RWPE1 (cell line): Measurements from ENCODE around the gene STK32C.

Source experiments
- CTCF ChIA-PET: fragments of 350-600 bp; sonication (Branson Sonifier 250); formaldehyde crosslinking; extraction: SDS; loops from one replicate; lab custom pipeline; 2021; lab: Yijun Ruan, JAX
- POLR2A ChIA-PET: fragments of 400-600 bp; formaldehyde crosslinking; extraction: SDS; loops from one replicate; lab custom pipeline; 2020; ENCODE audit warnings: antibody characterized with exemption; ENCODE audit not compliant: low non-redundant PET; lab: Yijun Ruan, JAX
- DNase-seq: peaks from one replicate; pipeline ENCODE4 v3.0.0; 2012; ENCODE audit warnings: low spot score
- H3K27ac ChIP-seq: fragments of 450-650 bp; 2 replicates; pipeline ENCODE4 v1.5.1; 2017
- CTCF ChIP-seq: fragments of 450-650 bp; conservative IDR thresholded peaks from 2 replicates; pipeline ENCODE4 v1.5.1; 2017; ENCODE audit warnings: low read depth, mild to moderate bottlenecking

STK32C gene

GRCh38 chr10:132347931-132348267 is 40.1 kb upstream of the STK32C start:
- H3K27ac ChIP-seq: no peak overlapping the region
- CTCF ChIA-PET: interaction anchor here (1.1 kb wide), 1 partner anchor 13 kb away, joined by 3 read pairs; no protein-coding TSS in a partner anchor
- POLR2A ChIA-PET: no interaction called here
- no peak for DNase-seq
- no peak for TF ChIP-seq CTCF

- no peak overlapping the region for H3K27ac ChIP-seq
- no peak for DNase-seq
- ChIA-PET CTCF (interaction anchor here (1.1 kb wide), 1 partner anchor 14 kb away, joined by 3 read pairs; no protein-coding TSS in a partner anchor), POLR2A (no interaction called here)
- no peak for TF ChIP-seq CTCF
These were observed 39.6 kb upstream of the STK32C start for GRCh38 chr10:132347211-132347930.

- DNase-seq: no peak
- no peak for TF ChIP-seq CTCF
- ChIA-PET POLR2A (no interaction called here), CTCF (no interaction called here)
- no peak overlapping the region for H3K27ac ChIP-seq
These were observed 39.1 kb upstream of the STK32C start for GRCh38 chr10:132346806-132347205.

- no peak for TF ChIP-seq CTCF
- no peak overlapping the region for H3K27ac ChIP-seq
- ChIA-PET POLR2A (no interaction called here), CTCF (interaction anchor here (0.5 kb wide), 1 partner anchor 31 kb away, joined by 3 read pairs; no protein-coding TSS in a partner anchor)
- no peak for DNase-seq
These were observed 37.6 kb upstream of the STK32C start for GRCh38 chr10:132345345-132345744.

- ChIA-PET CTCF (no interaction called here), POLR2A (no interaction called here)
- no peak overlapping the region for H3K27ac ChIP-seq
- DNase-seq: no peak
- no peak for TF ChIP-seq CTCF
These were observed 36.6 kb upstream of the STK32C start for GRCh38 chr10:132344386-132344785.

- TF ChIP-seq CTCF: no peak
- ChIA-PET POLR2A (no interaction called here), CTCF (interaction anchor here (0.8 kb wide), 1 partner anchor 12 kb away, joined by 4 read pairs; no protein-coding TSS in a partner anchor)
- H3K27ac ChIP-seq: no peak overlapping the region
- no peak for DNase-seq
These were observed 34.8 kb upstream of the STK32C start for GRCh38 chr10:132342553-132342952.
